IPS-18c (cell line): Measurements from ENCODE around the gene ADM2.

Experiments
- H3K4me3 ChIP-seq: 2 replicates; pipeline ENCODE4 v1.7.0; 2013; ENCODE audit warnings: low read depth, mild to moderate bottlenecking, low read length, moderate library complexity; ENCODE audit not compliant: insufficient read depth
- H3K9me3 ChIP-seq: one replicate; pipeline ENCODE4 v1.6.1; 2013; ENCODE audit warnings: mild to moderate bottlenecking, low read length, moderate library complexity; ENCODE audit not compliant: control insufficient read depth, insufficient read depth

The ADM2 gene

DNA sequence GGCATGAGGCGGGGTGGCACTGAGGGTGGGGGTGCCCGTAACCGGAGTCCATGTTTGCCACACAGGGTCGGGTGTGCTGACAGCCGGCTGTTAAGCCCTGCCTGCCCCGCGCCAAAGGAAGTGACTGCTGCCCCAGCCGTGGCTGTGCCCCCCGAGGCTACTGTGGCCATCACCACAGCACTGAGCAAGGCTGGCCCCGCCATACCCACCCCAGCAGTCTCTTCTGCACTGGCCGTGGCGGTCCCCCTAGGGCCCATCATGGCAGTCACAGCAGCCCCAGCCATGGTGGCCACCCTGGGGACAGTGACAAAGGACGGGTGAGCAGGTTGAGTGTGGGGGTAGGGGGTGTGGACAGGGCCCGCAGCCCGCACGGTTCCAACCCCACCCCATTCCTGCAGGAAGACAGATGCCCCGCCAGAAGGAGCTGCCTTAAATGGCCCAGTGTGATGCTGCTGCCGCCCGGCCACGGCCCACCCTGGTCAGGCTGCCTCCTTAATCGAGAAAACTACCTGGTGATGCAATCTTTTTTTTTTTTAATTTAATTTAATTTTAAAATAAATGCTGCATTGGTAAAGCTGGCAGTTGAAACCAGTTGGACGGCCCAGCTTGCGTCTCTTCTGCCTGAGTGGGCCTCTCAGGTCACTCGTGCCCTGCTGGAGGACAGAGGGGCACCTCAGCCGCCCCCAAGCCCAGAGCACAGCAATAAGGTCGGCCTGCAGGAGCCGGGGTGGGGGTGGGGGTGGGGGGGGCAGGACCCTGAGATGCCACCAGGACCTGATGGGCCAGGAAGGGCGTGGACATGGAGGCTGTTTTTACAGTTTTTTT lies 37.3 kb upstream of the ADM2 start:
- peaks cover 2% of the 10 kb centered on the region for H3K9me3 ChIP-seq

DNA sequence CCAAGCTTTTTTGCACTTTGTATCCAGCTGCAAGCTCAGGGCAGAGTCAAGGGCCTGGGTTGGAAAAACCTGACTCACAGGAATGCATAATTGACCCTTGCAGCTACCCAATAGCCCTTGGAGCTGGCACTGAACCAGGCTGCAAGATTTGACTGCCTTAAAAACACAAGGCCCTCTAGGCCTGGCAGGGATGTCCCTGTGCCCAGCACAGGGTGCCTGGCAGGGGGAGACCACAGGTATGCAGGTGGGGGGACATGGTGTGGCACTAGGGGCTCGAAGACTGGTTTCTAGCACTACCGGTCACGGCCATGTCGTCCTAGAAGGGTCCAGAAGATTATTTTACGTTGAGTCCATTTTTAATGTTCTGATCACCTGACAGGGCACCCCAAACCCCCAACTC lies 36.7 kb upstream of the ADM2 start:
- H3K9me3 ChIP-seq, result peaks cover 2% of the 10 kb centered on the region
- no peak overlapping the region for H3K4me3 ChIP-seq

More for the DNA sequence above, 37.3 kb upstream of the ADM2 start:
- no peak overlapping the region for H3K4me3 ChIP-seq

DNA sequence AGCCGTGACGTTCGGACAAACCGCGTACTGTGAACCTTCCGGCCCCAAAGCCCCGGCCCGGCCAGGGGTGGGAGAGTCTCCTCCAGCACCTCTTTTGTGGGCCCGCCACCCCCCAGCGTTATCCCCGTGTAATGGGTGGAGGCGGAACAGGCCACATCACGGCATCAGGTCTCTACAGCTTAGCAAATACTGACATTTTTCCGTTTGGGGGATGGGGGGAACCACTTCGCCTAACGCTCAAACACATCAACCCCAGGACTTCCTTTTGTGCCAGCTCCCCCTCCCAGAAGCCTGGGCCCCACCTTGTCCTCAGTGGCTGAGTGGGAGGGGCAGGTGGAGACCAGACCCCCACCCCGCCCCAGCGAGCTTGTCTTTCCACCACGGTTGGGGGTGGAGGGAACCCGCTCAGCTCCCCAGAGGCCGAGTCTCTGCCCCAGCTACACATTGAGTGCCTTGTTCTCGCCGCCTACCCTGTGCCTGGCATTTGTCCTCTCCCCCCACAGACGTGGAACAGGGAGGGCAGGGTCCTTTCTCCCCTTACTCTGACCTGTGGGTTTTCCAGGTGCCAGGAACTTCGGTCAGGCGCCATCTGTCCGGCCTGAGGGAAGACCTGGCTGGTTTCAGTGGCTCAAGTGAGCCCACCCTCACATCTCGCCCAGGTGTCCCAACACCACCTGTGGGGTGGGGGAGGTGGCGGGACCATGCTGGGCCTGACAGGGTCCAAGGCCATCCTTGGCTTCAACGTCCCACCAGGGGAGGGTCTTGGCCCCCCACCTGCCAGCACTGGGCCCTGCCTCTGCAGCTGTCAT lies 36.1 kb upstream of the ADM2 start:
- Histone ChIP-seq H3K9me3 (peaks cover 2% of the 10 kb centered on the region), H3K4me3 (no peak overlapping the region)

DNA sequence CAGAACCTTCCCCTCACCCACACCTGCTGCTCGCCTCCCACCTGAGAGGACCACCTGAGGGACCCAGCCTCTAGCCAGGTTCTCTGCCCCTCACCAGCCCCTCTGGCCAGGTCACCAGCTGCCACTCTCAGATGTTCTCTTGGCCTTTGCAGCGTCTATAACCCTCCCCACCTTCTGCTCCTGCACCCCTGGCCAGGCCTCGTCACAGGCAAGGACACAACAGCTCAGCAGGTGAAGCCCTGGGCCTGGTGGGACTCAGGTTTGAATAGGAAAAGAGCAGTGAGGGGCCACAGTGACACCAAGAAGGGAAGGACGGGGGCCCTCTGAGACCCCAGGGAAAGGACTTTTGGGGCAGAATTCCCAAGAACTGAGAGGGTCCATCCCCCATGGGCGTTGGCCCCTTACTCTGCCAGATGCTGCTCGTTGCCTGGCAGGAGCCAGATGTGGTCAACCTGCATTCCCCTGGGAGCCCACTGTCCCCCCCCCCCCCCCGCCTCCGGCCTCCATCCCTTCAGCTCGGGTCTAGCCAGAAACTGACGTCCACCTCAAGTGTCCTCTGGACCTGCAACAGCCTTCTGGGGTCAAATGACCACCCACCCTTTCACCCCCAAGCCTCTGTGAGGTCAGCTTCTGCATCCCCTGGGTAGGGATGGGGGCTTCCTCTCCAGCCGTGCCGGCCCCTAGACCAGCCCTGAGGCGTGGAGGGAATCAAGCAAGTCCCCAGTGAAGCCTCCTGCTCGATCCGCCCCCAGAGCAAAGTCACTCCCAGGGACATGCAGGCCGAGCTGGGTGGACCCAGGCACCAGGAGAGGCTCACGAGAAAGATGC lies 35.2 kb upstream of the ADM2 start:
- no peak overlapping the region for H3K4me3 ChIP-seq
- peaks cover 2% of the 10 kb centered on the region for H3K9me3 ChIP-seq

DNA sequence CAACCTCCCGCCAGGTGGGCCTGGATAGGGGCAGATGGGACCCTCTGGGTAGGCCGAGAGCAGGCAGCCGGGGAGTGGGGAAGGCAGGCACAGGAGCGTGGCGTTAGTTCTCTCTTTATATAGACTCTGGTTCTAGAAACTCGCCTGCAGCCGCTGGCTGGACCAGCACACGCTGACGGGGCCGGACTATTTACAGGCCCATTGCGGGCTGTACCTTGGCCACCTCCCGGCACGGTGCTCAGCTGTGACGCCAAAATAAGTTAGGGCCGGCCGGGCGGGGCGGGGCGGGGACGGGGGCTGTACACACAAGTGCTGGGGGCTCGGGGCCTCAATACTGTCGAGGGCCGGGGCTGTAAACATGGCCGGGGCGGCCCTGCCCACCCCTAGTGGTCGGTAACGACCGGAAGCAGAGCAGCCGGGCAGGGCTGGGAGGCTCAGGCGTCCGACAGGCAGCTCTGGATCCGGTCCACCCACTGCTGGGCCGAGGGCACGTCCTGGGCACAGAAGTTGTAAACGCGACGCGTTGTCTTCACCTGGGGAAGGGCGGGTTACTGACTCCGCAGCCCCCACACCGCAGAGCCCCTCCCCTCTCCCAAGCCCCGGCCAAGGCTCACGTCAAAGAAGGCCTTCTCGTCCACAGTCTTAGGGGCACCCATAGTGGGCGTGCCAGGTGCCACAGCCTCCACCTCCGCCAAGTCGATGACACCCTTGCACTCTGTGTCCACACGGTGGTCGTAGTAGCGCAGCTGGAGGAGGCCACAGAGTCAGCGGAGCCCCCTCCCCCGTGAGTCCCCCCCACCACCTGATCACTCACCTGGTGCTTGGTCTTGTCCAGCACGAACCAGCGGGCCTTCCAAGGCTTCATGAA lies 34.4 kb upstream of the ADM2 start:
- H3K9me3 ChIP-seq, result peaks cover 2% of the 10 kb centered on the region
- H3K4me3 ChIP-seq, result no peak overlapping the region

DNA sequence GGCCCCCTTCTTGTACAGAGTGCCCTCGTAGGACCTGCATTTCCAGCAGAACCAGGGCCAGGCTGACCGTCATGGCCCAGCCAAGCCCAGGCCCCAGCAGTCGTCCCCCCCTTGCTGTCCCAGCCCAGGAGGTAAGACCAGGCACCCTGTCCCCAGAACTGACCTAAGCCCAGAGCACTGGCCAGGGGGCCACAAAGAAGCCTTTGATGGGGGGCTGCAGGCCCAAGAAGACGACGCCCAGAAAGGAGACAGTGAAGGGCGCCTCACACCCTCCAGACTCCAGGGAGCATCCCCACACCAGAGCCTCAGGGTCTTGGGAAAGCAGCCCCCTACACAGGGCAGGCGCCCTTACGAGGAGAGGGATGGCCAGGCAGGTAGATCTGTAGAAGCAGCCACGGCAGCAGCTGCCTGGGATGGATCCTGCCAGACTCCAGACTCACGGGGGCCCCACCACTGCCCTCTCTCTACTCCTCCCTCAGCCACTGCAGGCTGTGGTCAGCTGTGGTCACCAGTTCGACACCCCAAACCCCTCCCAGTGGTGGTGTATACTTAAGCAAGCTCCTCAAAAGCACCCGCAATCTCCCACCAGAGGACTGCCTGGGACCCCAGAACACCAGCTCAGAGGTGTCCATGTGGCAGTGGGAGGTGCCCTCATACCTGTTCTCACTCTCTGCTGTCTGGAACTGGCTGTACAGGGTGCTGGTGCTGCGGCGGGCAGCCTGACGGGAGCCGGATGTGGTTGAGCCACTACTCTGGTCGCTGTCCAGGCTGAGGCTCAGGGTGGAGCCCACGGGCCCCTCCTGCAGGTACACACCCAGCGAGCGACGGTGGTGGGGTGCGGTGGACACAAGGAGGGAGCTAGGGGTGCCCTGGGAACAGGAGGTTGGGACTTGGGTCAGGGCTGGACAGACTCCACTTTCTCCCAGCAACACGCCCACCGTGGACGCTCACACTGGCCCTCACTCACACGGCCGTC lies 33.5 kb upstream of the ADM2 start:
- no peak overlapping the region for H3K4me3 ChIP-seq

DNA sequence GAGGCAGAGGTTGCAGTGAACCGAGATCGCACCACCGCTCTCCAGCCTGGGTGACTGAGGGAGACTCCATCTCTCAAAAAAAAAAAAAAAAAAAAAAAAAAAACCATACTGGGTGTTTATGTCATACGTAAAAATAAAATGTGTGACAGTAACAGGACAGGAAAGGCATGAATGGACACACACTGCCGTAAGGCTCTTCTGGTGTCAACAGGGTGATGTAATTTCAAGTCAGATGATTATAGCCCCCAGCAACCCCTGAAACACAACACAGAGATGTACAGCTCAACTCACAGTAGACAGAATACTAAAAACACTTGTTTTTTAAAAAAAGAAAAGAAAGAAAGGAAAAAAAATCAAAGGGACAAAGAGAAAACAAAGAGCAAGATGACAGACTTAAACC lies 28.7 kb upstream of the ADM2 start:
- no peaks in the 10 kb centered on the region for H3K9me3 ChIP-seq
- H3K4me3 ChIP-seq, result no peak overlapping the region

More for the DNA sequence above, 33.5 kb upstream of the ADM2 start:
- H3K9me3 ChIP-seq, result peaks cover 2% of the 10 kb centered on the region

DNA sequence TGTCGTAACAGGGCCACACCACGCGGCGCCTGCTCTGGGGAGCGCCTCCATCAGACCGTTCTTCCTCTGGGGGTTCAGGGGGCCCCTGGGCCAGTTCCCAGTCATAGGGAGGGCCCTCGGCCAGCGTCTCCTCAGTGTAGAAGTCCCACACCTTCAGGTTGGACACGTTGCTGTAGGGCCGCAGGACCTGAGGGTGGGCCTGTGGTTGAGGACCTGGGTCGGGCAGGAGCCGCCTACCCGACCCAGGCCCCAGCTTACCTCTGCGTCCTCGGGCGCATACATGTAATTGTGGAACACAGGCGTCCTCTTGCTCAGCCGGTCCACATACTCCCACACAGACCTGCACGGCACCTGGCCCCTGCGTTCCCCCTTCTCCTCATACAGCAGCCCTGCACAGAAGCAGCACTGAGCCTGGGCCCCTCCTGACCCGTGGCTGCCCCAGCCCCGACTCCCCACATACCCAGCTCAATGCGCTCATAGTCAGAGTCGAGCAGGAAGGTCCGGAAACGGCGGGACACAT lies 26.7 kb upstream of the ADM2 start:
- no peak overlapping the region for H3K4me3 ChIP-seq
- H3K9me3 ChIP-seq, result no peaks in the 10 kb centered on the region

DNA sequence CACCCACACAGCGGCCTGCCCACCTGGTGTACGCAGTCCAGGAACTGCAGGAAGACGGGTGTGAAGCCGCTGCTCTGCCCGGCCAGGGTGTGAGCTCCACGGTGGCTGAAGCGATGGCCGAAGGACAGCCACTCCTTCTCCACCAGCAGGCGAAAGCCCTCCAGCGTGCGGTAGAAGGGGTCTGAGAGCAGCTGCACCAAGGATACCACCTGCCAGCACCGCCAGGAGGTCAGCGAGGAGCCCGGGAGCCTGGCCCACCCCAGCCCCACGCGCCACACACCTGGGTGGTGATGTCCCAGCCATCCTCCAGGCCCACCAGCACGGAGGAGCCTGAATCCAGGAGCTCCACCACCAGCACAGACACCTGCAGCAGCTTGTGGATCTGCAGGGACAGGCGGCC lies 26.1 kb upstream of the ADM2 start:
- H3K4me3 ChIP-seq, result no peak overlapping the region
- no peaks in the 10 kb centered on the region for H3K9me3 ChIP-seq

DNA sequence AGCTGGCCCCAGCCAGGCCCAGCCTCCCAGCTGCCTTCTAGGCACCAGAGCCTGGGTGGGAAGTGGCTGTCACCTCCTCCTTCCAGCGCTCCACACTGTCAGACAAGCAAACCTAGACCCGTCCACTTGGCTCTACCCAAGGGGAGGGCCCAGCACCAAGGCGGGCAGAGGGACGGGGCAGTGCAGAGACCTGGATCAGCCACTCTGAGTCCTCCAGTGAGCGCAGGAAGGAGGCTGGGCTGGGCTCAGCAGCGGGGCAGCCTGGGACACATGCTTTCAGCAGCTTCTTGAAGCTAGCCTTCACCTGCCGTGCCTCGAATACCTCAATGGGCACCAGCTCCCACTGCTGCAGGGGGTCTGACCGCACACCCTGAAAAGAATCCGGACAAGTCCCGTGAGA lies 25.3 kb upstream of the ADM2 start:
- H3K9me3 ChIP-seq, result no peaks in the 10 kb centered on the region
- no peak overlapping the region for H3K4me3 ChIP-seq

DNA sequence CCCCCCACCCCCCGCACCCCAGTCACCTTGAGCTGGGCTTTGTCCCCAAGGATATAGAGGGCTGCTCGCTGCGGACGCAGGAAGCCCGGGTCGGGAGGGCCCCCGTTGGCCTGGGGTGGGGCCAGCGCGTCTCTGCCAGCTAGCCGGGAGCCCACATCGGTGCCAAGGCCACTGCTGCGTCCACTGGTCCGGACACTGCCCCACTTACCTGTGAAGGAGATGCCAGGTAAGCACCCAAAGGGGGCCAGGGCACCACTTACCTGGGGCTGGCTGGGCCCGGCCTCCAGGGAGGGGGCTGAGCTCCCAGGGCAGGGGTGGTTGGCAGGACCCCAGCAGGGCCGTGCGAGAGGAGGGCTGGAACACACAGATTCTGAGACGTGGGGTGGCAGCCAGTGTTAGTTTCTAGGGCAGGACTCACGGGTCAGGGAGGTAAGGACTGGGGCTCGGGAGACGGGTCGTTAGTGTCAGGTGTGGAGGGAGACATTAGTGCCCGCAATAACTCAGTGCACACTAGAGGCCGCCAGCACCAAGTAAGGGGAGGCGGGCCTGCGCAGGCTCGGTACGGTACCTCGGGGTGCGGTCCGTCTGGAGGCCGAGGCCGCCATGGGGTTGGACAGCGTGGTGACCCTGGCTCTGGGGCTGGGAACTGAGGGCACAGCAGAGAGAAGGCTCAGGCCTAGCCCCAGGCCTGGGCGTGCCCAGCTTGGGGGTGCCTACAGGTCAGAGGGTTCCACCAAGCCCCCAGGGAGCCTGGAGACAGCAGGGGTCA lies 24.7 kb upstream of the ADM2 start:
- no peak overlapping the region for H3K4me3 ChIP-seq
- peaks cover 2% of the 10 kb centered on the region for H3K9me3 ChIP-seq

DNA sequence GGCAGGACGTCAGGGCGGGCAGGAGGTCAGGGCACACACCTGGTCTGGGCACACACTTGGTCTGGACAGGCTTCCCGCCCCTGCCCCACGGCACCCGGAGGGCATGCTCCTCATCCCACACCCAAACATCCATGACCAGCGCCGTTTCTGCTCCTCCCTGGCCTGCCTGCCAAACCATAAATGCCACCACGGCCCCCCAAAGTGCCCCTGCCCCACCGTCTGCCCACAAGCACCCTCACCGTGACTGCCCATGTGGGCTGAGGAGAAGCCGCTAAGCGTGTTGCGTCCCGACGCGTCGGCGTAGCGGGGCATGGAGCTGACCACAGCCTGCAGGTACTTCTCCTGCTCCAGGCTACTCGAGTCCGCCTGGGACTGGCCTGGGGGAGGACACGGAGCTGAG lies 22.3 kb upstream of the ADM2 start:
- Histone ChIP-seq H3K9me3 (peaks cover 2% of the 10 kb centered on the region), H3K4me3 (no peak overlapping the region)

DNA sequence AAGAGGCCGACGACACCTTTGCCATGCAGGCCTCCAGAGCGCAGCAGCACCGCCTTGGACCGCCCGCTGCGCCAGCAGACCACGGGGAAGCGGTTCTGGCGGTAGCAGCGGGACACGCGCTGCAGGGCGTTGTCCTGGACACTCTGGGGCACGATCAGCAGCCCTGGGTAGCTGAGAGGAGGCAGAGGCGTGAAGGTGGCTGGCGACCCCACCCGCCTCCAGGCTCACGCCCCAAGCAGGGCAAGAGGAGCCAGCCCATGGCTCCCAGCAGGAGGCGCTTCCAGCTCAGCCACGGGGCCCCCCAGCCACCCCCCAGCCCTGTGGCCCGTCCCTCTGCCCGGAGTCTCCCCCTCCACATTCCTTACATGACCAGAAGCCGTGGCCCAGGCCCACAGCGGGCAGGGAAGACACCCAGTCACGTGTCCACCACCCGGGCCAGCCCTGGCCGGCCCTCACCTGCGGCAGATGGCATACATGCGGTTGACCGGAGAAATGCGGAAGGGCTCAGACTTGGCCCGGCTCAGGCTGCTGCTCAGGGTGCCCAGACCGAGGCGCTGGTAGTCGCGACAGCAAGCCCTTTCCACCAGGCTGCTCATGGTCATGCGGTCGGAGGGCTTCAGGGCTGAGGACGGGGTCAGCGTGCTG lies 21.7 kb upstream of the ADM2 start:
- H3K4me3 ChIP-seq, result no peak overlapping the region

DNA sequence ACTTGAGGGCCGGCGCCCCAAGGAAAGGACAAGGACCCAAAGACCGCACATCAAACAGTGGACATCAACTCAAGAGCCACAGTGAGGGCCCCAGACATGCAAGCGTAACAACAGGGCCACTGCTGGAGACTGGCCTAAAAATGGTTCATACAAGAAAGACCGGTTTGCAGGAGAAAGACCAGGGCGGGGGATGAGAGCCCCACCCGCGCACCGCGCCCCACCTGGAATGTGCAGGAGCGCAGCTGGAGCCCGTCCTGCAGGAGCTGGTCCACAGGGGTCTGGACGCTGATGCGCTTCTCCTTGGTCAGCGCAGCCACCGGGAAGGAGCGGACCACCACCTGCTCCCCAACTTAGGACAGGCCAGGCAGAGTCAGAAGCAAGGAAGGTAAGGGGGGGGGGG lies 20.4 kb upstream of the ADM2 start:
- Histone ChIP-seq H3K4me3 (no peak overlapping the region), H3K9me3 (peaks cover 2% of the 10 kb centered on the region)

More for the DNA sequence above, 21.7 kb upstream of the ADM2 start:
- H3K9me3 ChIP-seq, result peaks cover 2% of the 10 kb centered on the region
